Measurements from ENCODE around the gene RAP1A.

Gene RAP1A

DNA sequence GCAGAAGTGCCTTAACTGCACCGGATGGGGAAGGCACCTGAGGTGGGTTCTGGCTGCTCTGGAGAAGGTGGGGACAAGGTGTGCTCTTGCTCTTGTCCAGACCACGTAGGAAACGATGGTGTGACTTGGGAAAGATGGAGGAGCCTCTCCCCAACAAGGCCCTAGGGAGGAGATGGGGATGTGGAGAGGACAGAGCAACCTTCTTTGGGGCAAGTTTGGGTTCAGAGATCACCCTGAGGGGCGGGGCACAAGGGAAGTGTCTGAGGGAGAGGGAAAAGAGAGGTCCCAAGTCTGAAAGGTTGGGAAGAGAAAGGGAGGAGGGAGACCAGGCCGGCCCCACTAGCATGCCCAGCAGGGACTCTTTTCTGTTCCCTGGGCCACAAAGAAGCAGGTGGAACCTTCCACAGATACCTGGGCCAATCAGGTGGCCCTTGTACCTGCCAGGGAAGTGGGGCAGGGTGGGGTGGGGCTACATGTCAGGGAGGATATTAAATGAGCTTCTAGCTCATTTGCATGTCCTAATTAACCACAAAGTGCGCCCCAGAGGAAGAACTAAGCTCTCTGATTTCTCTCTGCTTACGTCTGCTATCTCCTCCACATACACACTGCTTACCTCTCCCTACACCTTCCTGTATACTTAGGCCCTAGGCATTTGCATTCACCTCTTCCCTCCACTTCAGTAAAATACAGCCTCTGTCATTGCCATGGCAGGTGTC, 103.7 kb downstream of the RAP1A start:
- DNase-seq, result no peak

DNA sequence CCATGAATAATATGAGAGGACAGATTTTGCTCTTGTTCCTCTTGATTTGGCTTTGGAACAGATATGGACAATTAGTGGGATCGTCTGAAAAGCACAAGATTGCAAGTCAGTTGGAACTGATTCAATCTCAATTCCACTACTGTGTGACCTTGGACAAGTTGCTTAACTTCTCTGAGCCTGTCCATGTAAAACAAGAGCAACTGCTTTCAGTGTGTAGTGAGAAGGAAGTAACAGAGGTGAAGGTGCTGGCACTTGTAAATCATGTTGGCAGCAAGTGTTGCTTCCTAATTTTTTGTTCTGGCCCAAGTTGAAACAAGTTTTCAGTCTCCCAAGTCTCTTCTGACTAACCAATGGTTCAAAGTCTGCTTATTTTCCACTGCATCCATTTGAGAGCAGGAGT, 104.3 kb downstream of the RAP1A start:
- no peak for DNase-seq

DNA sequence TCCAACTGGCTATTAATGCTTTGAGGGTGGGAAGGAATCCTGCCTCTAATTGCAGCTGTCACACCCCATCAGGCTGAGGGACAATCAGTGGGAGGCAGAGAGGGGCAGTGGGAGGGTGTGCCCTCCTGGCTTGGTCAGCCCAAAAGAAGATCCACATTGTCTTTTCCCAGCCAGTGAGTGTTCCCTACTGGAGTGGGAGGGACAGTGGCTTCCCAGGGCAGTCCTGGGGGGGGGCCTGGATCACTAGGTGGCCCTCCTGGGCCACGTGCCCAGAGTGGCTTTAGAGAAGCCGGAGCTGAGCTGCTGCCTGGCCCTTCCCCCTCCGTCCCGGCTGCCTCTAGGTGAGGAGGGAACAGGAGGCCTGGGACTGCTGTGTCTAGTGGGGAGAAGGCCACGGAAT, 105.6 kb downstream of the RAP1A start:
- no peak for DNase-seq

- no peak for DNase-seq
Measured at GRCh38 chr1:111727056-111727455, 107.5 kb downstream of the RAP1A start.

DNA sequence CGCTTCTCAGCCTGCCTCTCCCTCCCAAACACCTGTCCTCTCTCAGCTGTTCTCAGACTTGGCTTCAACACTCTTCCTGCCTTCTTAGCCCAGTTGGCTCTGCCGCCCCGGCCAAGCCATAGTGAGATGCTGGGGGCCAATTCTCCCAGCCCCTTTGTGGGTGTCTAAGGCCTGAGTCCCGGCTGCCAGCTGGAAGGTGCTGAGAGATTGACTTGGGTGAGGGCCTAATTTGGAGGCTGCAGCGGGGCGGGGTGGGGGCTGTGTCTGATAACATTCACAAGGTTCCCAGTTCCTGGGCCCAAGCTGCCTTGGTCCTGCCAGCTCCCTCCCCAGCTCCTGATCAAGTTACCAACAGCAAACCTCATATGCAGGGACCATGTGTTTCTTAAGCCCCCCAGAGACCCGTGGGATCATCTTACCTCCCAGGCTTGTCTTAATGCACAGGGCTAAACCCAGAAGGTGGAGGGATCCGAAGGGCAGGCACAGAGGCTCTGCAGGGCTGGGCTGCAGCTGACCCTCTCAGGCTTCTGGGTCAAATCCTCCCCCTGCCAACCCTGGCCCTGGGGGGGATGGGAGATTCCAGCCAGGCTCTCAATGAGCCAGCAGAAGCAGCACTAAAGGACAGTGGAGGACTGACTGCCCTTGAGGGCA, 109.8 kb downstream of the RAP1A start:
- no peak for DNase-seq

DNA sequence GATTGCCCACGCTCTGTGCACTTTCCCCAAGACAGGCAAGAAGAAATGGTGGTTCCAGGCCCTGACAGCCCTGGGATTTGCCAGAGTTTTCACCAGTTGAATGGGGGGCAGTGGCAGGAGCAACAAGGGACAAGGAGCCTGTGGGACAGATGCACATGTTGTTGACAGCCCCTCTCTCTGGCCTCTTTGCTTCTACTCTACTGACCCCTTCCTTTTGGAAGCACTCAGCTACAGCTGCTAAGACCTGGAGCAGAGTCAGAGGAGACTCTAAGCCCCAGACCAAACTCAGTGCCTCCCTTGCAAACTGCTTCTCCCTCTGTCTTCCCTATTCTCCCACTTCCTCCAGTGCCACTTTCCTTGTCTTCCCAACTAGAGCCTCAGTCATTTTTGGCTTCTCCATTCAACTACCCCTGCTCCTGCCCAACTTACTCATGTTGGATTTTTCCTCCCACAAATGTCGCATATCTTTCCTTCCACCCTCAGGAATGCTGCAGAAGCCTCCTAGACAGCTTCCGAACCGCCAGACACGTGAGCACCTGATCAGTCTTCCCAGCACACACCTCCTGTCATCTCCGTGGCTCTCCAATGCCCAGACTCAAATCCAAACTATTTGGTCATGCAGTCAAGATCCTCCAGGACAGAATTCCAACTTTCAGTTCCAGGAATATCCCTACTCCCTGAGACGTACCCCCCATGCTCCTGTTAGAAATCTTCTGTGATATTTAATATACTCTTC, 110.5 kb downstream of the RAP1A start:
- DNase-seq, result no peak

- DNase-seq, result no peak
Measured at GRCh38 chr1:111730706-111731105, 111.1 kb downstream of the RAP1A start.

- DNase-seq, result no peak
Measured at GRCh38 chr1:111731956-111732355, 112.4 kb downstream of the RAP1A start.

GRCh38 chr1:111732718-111733117, 113.1 kb downstream of the RAP1A start:
- DNase-seq, result no peak

DNA sequence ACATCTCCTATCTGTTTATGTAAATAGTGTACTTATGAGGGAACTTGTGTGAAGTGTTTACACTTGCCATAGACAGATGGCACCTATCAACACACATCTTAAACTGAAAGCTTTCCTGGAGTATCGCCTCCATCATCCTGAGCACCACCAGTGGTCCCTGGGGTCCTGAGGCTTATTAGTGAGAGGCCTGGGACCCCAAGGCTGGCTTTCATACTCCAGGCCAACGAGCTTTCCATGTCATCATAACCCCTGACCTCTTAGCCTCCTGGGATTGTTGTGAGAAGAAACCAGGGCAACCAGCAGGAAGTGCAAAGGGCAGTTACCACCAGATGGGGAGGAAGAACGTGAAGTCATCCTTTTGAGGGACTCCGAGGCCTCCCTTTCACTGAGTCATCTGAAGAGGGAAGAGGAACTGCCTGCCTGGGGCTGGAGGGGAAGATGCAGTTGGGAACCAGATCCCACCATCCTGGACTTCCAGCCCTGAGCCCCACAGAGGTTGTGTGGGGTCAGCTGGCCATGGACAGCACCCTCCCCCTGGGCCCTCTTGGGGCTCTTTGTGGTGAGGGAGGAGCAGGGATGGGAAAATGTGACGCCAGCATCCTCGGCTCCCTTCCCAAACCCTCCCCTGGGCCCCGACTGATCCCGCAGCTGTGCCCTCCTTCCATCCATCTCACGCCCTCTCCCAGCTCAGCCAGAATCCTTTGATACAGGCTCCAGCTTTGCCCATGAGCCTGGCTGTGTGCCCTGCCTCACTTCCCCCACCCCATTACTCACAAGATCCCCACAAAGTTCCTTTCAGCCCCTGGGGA, 113.8 kb downstream of the RAP1A start:
- peak; percentile 57 for DNase-seq

DNA sequence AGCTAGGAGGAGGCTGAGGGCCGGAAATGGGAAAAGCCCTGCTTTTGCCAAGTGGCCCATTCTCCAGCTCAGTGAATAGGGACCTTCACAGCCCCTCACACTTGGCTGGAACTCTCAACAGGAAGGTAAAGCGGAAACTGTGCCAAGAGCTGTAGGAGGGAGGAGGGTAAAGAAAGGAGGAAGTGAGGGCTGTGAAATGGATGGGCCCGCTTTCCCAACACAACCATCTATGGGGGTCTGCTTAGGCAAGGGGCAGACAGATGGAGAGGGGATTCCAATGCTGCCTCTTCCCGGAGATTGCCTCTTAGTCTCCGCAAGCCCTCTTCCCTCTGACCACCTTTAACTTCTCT, 114.4 kb downstream of the RAP1A start:
- DNase-seq, result no peak

- no peak for DNase-seq
Measured at GRCh38 chr1:111734426-111734825, 114.8 kb downstream of the RAP1A start.

DNA sequence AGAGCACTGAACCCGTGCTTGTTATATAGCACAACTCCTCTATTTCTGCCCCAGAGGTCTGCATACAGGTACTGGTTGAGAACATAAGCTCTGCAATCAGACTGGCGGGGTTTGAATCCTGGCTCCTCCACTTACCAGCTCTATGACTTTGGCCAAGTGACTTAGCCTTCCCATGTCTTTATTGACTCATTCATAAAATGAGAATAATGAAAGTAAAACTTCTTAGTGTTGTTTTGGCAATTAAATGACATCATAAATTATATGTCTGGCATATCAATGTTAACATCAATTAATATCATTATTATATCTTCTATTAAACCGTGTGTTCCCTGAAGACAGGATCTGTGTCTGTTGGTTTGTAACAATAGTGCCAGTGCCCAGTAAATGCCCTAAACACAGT, 115.3 kb downstream of the RAP1A start:
- no peak for DNase-seq

DNA sequence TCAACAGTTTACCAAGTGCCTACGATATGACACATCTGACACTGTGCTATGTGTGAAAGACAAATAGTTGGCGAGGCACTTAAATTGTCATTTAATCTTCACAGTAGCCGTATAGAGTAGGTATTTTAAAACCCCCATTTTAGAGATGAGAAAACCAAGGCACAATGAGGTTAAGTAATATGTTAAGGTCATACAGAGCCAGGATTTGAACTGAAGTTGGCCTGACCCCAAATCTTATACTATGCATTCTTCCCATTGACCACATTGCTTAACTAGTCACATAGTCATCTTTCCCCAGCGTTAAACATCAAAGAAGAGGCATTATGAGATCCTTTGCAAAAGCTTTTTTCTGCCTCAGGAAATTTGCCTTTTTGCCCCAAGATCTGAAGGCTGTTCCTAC, 115.7 kb downstream of the RAP1A start:
- no peak for DNase-seq

DNA sequence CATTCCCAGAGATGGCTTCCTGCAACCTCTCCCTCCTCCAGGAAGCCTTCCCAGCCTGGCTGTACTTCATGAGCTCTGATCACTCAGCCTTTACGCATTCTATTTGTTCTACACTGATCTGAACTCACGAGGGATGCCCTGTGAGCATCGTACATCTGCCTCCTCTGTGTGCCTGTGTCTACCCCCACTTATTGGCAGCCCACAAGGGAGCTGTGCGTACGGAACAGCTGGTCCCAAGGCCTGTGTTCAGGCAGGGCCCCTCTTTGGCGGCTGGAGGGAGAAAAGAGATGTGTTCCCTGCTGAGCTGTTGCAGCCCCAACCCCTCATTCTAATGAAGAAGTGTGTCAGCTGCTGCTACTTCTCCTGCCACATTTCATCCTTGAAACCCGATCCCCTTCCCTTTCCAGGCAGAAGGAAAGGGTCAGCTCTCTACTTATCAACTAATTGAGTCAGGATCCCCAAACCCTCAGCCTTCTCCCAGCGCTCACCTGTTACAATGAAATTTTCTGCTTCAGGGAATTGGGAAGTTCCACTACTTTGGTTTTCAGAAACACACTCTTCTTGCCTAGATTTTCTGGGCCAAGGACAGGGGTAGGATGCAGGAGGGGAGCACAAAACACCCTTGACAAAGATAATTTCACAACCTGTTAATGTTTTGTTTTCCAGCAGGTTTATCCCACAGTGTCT, 116.4 kb downstream of the RAP1A start:
- no peak for DNase-seq

DNA sequence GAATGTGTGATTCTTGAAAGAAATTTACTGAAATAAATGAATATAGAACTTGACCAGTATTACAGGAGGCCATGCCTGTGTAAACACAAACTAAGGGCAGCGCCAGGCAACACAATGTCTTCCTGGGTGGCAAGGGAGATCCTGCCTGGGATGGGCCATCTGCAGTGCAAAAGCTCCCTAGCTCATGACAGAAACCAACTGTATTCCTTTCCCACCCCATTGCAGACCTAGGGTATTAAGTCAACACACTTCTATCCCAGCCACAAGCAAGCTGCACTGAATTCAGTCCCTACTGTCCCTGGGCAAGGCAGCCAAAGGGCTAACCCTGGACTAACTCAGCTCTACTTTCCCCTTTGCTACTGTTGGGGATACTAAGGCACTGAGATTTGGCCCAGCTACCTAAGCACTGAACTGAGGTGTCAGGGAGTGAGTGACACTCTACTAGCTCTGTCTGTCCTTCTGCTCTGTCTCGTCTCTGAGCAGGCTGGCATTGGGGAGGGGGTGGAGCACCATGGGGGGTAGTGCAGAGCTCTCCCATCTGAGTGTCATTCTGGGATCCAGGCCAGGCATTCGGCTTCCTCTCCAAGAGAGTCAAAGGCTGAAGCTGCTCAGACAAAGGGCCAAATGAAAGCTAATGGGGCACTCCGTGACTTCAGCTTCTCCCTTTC, 117.1 kb downstream of the RAP1A start:
- no peak for DNase-seq

DNA sequence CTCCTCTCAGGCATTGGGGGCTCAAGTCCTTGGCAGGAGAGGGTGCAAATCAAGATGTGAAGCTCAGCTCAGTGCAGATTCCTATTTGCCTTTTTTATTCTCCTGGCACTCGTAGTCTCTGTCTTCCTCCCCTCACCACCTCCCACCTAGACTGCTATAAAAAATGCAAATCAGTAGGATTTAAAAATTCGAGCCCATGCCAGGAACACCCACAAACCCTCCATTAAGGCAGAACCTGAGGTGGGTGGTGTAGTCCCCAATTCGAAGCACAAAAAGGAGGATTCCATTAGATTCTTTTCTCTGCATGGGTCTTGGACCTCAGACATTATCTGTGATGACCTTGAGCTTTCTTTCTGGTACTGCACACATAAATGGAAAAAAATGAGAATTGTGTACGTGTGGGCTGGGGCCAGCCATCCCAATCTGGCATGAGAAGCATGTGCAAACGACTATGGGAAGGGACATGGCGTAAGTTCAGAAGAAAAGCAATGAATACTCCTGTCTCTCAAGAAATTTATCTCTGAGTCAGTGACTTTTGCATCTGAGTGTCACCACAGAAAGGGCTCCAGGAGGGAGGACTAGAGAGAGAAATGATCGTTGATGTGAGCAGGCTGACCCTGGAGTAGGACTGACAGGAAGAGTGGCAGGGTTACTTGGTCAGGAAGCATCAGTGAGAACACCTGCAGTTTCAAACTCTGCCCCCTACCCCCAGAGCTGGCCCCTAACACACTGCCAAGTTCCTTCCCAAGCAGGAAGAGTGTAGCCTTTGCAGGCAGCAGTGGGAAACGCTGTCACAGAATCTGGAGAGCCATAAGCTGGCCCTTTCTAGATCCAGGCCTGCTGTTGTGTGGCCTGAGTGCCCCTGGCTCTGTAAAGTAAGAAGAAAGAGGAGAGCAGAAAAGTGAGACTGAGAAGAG, 117.9 kb downstream of the RAP1A start:
- DNase-seq, result no peak

GRCh38 chr1:111738133-111738435, 118.5 kb downstream of the RAP1A start:
- DNase-seq, result no peak

- DNase-seq, result peak; percentile 49
Measured at GRCh38 chr1:111738436-111739193, 119.0 kb downstream of the RAP1A start.

GRCh38 chr1:111739194-111739924, 119.8 kb downstream of the RAP1A start, which contains the start of gene INKA2:
TSS of gene INKA2 (minus strand) at chr1:111739395. CDS start at chr1:111739242, 153 bp downstream.
- peak; percentile 67 for DNase-seq

All from OCI-M1 (cell line).